Gastrocnemius medialis (tissue), 4 donors: Measurements from ENCODE around the gene TMC8.

Experiments used
- CTCF ChIP-seq, 5 experiments: fragments of 450-650 bp in 3 of 5; fragments of 200-600 bp in 2 of 5; sonication (generic) in 2 of 5; IDR thresholded peaks in 4 of 5; conservative IDR thresholded peaks in 1 of 5; 1 replicate in 4 of 5; 2 replicates in 1 of 5; pipeline ENCODE4 v1.5.1; 2016 to 2019; ENCODE audit warnings: antibody characterized with exemption in 5 of 5, mild to moderate bottlenecking in 3 of 5, moderate library complexity in 3 of 5
- POLR2A ChIP-seq, 2 donors: fragments of 450-650 bp; IDR thresholded peaks; one replicate each; pipeline ENCODE4 v1.6.1; 2017; ENCODE audit warnings: antibody characterized with exemption in 2 of 2, mild to moderate bottlenecking in 2 of 2, moderate library complexity in 2 of 2

GRCh38 chr17:78142119-78142861 lies 11.7 kb downstream of the TMC8 start:
- TF ChIP-seq CTCF (IDR thresholded peaks at IDR 0.05 in 4 of 5, conservative IDR thresholded peaks at IDR 0.05 in 1 of 5) (no peak), POLR2A (IDR thresholded peaks at IDR 0.05) (no peak)
